Heart left ventricle (tissue), 13 donors: ENCODE results near the gene CREB3L1.

ENCODE experiments used
- POLR2A ChIP-seq, 2 donors: fragments of 450-650 bp; IDR thresholded peaks; one replicate each; pipeline ENCODE4 v1.6.1; 2017; ENCODE audit warnings: antibody characterized with exemption in 2 of 2, mild to moderate bottlenecking in 2 of 2, moderate library complexity in 2 of 2
- TF ChIP-seq, protein P1 (sequence below), 12 donors: fragments of 200-600 bp; sonication (generic) in 4 of 12; IDR thresholded peaks; one replicate each; pipeline versions ENCODE4 v1.5.0 to v1.8.0; 2018 to 2022; ENCODE audit warnings: antibody characterized with exemption in 12 of 12, mild to moderate bottlenecking in 5 of 12
- donor health status: ischemic (EF 13 %, LVEDD 7.1; RV severe dilation, severe dysfunction).
- donor health status: DM: no; HTN: yes; CAD: no.
- donor health status: DM: no; HTN: no; CAD: no.
- donor health status: ischemic (EF 25% LVEDD 6.9; RV normal size, moderate dysfunction).
- donor health status: ischemic (EF 25% LVEDD 5.7; RV mildly dilated, moderate dysfunction).
- donor health status: ischemic (EF 35%, LVEDD 5.7; RV mildly dilated, moderate dysfunction).
- donor health status: nonischemic (EF 11% LVEDD 7.7; RV severe dilation, severe dysfunction).
- donor health status: DM: yes; HTN: yes; CAD: no.
- donor health status: PGD.
- donor health status: ischemic (EF 29% LVEDD 5.4; RV normal size, mild dysfunction).
- donor health status: nonischemic (EF 23%, LVEDD 6.1; RV moderate dilation, normal function).

DNA sequence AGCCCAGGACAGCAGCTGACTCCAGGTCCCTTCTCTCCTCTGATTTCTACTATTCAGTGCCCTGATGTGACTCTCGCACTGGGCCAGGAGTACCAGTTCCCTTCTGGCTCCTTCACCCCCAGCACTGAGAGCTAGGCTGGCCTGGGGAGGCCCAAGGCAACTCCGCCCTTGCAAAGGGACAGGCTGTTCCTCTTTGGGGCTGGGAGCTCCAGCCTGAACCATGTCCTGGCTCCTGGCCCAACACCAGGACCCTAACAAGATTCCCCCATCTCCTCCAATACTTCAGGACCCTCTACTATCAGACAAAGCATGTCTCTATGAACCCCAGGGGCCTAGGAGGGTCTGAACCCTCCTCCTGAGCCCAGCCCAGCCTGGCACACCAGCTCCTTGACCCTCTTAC is 12.5 kb downstream of the CREB3L1 start:
- TF ChIP-seq POLR2A (IDR thresholded peaks at IDR 0.05) = no peak
- TF ChIP-seq, protein P1, sequence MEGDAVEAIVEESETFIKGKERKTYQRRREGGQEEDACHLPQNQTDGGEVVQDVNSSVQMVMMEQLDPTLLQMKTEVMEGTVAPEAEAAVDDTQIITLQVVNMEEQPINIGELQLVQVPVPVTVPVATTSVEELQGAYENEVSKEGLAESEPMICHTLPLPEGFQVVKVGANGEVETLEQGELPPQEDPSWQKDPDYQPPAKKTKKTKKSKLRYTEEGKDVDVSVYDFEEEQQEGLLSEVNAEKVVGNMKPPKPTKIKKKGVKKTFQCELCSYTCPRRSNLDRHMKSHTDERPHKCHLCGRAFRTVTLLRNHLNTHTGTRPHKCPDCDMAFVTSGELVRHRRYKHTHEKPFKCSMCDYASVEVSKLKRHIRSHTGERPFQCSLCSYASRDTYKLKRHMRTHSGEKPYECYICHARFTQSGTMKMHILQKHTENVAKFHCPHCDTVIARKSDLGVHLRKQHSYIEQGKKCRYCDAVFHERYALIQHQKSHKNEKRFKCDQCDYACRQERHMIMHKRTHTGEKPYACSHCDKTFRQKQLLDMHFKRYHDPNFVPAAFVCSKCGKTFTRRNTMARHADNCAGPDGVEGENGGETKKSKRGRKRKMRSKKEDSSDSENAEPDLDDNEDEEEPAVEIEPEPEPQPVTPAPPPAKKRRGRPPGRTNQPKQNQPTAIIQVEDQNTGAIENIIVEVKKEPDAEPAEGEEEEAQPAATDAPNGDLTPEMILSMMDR (IDR thresholded peaks at IDR 0.05) = no peak
